ENCODE results near the gene TAF9B.
"Not testable (repeated sequence)": the region's sequence is repeated elsewhere in the genome, so short reads cannot be mapped to it uniquely, and the experiment has no call there.

TAF9B gene

GRCh38 chrX:78139160-78140123 lies at the start of gene TAF9B:
Gene TAF9B (minus strand): TSS chrX:78139650. CDS start chrX:78139611, 39 bp downstream.
- DNase-seq: peak; percentile 68

- no peak for DNase-seq
Observed at GRCh38 chrX:78182881-78183280, 43.4 kb upstream of the TAF9B start.

GRCh38 chrX:78181307-78181706 lies 41.9 kb upstream of the TAF9B start:
- DNase-seq: no peak

- no peak for DNase-seq
Observed at GRCh38 chrX:78168065-78168464, 28.6 kb upstream of the TAF9B start.

GRCh38 chrX:78165425-78165824 lies 26.0 kb upstream of the TAF9B start:
- no peak for DNase-seq

- DNase-seq: not testable (repeated sequence)
Observed at GRCh38 chrX:78163175-78163574, 23.7 kb upstream of the TAF9B start.

GRCh38 chrX:78160711-78161110 lies 21.3 kb upstream of the TAF9B start:
- DNase-seq: not testable (repeated sequence)

- not testable (repeated sequence) for DNase-seq
Observed at GRCh38 chrX:78157846-78158245, 18.4 kb upstream of the TAF9B start.

- not testable (repeated sequence) for DNase-seq
Observed at GRCh38 chrX:78157373-78157772, 17.9 kb upstream of the TAF9B start.

- not testable (repeated sequence) for DNase-seq
Observed at GRCh38 chrX:78147002-78147540, 7.6 kb upstream of the TAF9B start.

- DNase-seq: no peak
Observed at GRCh38 chrX:78140206-78140605, 756 bp upstream of the TAF9B start.

GRCh38 chrX:78133238-78133960 lies 6.1 kb downstream of the TAF9B start:
- DNase-seq: no peak

- no peak for DNase-seq
Observed at GRCh38 chrX:78131117-78131516, 8.3 kb downstream of the TAF9B start.

- no peak for DNase-seq
Observed at GRCh38 chrX:78130396-78130795, 9.1 kb downstream of the TAF9B start.

- no peak for DNase-seq
Observed at GRCh38 chrX:78129714-78130113, 9.7 kb downstream of the TAF9B start.

GRCh38 chrX:78125781-78126180 lies 13.7 kb downstream of the TAF9B start:
- not testable (repeated sequence) for DNase-seq

- DNase-seq: no peak
Observed at GRCh38 chrX:78125148-78125547, 14.3 kb downstream of the TAF9B start.

- no peak for DNase-seq
Observed at GRCh38 chrX:78124307-78124706, 15.1 kb downstream of the TAF9B start.

- DNase-seq: no peak
Observed at GRCh38 chrX:78123190-78123589, 16.3 kb downstream of the TAF9B start.

- no peak for DNase-seq
Observed at GRCh38 chrX:78119521-78120227, 19.8 kb downstream of the TAF9B start.

- no peak for DNase-seq
Observed at GRCh38 chrX:78118628-78119027, 20.8 kb downstream of the TAF9B start.

GRCh38 chrX:78116766-78117165 lies 22.7 kb downstream of the TAF9B start:
- no peak for DNase-seq

GRCh38 chrX:78116365-78116764 lies 23.1 kb downstream of the TAF9B start:
- no peak for DNase-seq
